GM18909 (cell line): ENCODE measurements around the gene GCGR.

Experiments
- ATAC-seq: cut with Tn5 transposase; IDR thresholded peaks from one replicate; pipeline ENCODE4 v1.9.1; 2021; ENCODE audit warnings: mild to moderate bottlenecking; ENCODE audit not compliant: unreplicated experiment, poor library complexity

Gene GCGR

GRCh38 chr17:81811705-81812570 lies 8.0 kb downstream of the GCGR start:
- ATAC-seq, result no peak

DNA sequence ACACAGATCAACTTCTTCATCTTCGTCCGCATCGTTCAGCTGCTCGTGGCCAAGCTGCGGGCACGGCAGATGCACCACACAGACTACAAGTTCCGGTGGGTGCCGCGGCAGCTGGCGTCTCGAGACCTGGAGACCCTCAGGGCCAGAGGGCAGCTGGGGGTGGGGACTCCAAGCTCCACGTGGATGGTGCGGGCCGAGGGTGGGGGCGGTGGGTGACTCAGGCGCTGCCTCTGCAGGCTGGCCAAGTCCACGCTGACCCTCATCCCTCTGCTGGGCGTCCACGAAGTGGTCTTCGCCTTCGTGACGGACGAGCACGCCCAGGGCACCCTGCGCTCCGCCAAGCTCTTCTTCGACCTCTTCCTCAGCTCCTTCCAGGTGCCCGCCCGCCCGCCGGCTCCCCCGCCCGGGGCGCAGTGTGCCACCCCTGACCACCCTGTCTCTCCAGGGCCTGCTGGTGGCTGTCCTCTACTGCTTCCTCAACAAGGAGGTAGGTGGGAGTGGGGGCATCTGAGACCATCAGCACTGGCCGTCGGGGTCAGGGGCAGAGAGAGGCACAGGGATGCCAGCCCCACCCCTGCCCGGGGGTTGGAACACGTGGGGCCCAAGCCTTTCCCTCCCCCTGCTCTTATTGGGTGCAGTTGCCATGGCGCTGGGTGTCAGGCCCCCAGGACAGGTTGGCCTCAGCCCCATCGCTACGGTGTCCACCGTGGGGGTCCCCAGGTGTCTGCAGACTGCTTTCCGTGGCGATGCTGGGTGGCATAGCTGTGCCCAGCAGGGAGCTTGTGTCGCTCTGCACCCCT lies 8.8 kb downstream of the GCGR start:
- no peak for ATAC-seq

DNA sequence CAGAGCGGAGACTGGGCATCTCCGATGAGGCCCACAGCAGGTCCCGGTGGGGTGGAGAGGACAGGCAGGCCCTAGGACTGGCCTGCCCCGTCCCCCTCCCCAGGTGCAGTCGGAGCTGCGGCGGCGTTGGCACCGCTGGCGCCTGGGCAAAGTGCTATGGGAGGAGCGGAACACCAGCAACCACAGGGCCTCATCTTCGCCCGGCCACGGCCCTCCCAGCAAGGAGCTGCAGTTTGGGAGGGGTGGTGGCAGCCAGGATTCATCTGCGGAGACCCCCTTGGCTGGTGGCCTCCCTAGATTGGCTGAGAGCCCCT lies 9.4 kb downstream of the GCGR start:
- ATAC-seq, result no peak

GRCh38 chr17:81813861-81814683 lies 10.1 kb downstream of the GCGR start:
- no peak for ATAC-seq

GRCh38 chr17:81814748-81815645 lies 11.0 kb downstream of the GCGR start:
- ATAC-seq, result no peak

- no peak for ATAC-seq
These were observed 11.7 kb downstream of the GCGR start for GRCh38 chr17:81815646-81815986.

GRCh38 chr17:81817758-81818147 lies 13.8 kb downstream of the GCGR start:
- ATAC-seq, result no peak

- no peak for ATAC-seq
These were observed 15.8 kb downstream of the GCGR start for GRCh38 chr17:81819708-81820107.

- no peak for ATAC-seq
These were observed 17.2 kb downstream of the GCGR start for GRCh38 chr17:81821147-81821546.

DNA sequence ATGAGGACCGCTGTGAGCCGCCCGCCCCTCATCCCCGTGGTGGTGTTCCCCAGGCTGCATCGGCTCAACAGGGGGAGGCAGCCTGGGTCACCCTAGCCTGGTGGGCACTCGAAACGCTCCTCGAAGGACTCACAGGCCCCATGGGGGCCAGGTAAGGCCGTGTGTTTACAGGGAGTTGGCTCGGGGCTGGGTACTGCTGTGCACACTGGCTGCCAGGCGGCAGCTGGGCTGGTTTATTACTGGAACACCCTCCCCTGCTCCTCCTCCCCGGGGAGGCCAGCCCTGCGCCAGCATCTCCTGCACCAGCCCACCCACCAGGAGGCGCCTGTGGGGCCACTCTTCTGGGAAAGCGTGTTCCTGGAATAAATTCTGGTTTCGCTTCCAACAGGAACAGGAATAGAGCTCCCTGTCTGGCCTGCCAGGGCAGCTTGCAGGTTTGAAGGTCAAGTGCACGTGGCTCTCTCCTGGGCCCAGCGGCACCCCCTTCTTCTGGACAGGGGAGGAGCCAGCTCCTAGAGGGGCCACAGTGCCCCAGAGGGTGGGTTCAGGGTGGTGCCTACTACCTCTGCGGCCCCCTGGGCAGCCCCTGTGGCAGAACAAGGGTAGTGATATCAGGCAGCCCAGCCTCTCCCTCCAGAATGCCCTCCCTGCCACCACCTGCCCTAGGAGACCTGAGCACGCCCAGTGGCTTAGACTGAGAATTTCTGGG lies 17.8 kb downstream of the GCGR start:
- no peak for ATAC-seq

- ATAC-seq, result no peak
These were observed 18.3 kb downstream of the GCGR start for GRCh38 chr17:81822312-81822637.

DNA sequence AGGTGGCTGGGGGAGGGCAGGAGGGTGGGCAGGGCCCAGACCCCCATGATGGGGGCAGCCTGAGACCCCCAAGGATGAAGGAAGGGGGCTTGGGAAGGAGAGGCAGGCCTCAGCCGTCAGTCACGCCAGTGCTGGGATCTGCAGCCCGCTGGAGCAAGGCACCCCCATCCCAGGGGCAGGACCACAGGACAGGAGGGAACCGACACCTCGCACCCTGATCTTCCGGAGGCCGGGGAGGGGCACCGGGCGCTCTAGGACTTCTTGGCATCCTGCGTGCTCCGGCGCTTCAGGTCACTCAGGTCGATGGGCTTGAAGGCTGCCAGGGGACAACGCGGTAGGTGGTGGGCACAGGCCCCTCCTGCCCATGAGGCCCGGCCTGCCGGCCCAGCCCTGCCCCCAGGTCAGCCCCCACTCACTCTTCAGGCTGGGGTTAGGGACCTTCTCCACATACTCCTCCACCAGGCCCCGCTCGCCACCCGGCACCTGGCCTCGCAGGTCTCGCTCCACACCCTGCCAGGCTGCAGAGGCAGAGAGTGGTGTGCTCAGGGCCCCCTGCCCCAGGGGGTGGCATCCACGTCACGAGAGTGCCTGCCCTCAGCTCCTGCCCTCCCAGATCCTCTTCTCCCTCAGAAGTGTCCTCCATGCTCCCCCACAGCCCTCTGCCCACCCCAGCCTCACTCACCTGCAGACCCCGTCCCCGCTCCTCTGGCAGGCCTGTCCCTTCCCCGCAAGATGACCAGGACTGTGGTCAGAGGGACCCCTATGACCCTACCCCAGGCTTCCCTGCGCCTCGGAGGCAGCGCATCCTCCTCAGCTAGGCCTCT lies 19.3 kb downstream of the GCGR start:
- no peak for ATAC-seq

GRCh38 chr17:81823820-81824550 lies 20.0 kb downstream of the GCGR start:
- no peak for ATAC-seq

- ATAC-seq, result no peak
These were observed 20.6 kb downstream of the GCGR start for GRCh38 chr17:81824595-81824994.

DNA sequence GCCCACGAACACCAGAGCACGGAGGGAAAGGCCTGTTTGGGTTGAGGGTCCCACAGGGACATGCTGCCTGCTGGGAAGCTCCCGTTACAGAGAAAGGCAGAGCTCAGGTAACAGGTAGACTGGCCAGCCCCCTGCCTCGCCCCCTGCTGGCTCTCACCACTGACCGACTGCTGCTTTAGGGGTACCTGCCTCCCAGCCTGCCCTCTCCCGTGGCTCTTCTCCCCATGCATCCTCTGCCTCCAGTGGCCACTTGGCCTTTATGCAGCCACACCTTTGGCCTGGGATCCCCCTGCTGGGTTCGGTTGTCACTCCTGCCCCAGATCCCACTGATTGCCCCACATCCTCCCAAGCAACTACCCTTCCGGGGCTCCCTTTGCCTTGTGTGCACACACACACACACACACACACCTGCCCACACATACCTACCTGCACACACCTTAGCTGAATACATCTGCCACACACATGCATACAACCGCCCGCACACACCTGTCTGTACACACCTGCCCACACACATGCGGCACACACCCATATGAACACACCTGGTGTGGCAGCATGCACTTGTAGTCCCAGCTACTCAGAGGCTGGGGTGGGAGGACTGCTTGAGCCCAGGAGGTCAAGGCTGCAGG lies 22.0 kb downstream of the GCGR start:
- ATAC-seq, result no peak

GRCh38 chr17:81828656-81829055 lies 24.7 kb downstream of the GCGR start:
- ATAC-seq, result no peak

GRCh38 chr17:81829858-81830257 lies 25.9 kb downstream of the GCGR start:
- no peak for ATAC-seq

GRCh38 chr17:81831563-81831956 lies 27.6 kb downstream of the GCGR start:
- no peak for ATAC-seq
